HCT116 (cell line): ENCODE measurements around the gene MYBPC1. TPM values are rescaled to one million over a fixed set of nuclear protein-coding genes. Genes with fewer than 3 reads are reported as not detected.

Source experiments
- ATAC-seq: fragments of 200-7000 bp; cut with Tn5 transposase; 2 replicates; pipeline ENCODE4 v1.9.1; 2020; ENCODE audit warnings: mild to moderate bottlenecking, moderate library complexity
- BruUV-seq: library from RNA; stranded (reverse); fragments of 400-500 nt; replicated peaks from 2 replicates; lab custom pipeline; 2021; lab: Mats Ljungman, UMichigan
- CTCF ChIA-PET: fragments of 300-600 bp; sonication (Branson Sonifier 250); formaldehyde crosslinking; loops from one replicate; lab custom pipeline; 2021; ENCODE audit warnings: antibody characterized with exemption; lab: Charles Lee
- POLR2A ChIA-PET: fragments of 300-600, 350-600 bp; sonication (Branson Sonifier 250); formaldehyde crosslinking; loops from one replicate; lab custom pipeline; 2021; ENCODE audit warnings: antibody characterized with exemption; lab: Charles Lee
- RAD21 ChIA-PET, 2 experiments: fragments of 300-600 bp; sonication (Branson Sonifier 250); formaldehyde crosslinking; loops; one replicate each; lab custom pipeline; 2023; ENCODE audit warnings: low total read pairs in 2 of 2; ENCODE audit not compliant: uncharacterized antibody in 2 of 2, unreplicated experiment in 2 of 2, low non-redundant PET in 1 of 2; lab: Charles Lee
- DNase-seq: peaks from one replicate; pipeline ENCODE4 v3.0.0-alpha.2; 2010; ENCODE audit warnings: low read depth, low spot score
- H2AFZ ChIP-seq: fragments of 200-600 bp; shearing (Covaris generic), sonication (generic); 2 replicates; pipeline ENCODE4 v1.6.1; 2017; ENCODE audit warnings: low read depth, mixed run types, mixed read lengths, antibody characterized with exemption, low read length; ENCODE audit not compliant: poor library complexity, severe bottlenecking
- H3K27ac ChIP-seq: 2 replicates; pipeline ENCODE4 v1.5.1; 2012; ENCODE audit warnings: low read depth, low read length
- H3K27me3 ChIP-seq: fragments of 200-600 bp; sonication (generic); 2 replicates; pipeline ENCODE4 v1.6.1; 2016; ENCODE audit warnings: mixed run types, low read length, mixed read lengths; ENCODE audit not compliant: insufficient read depth
- H3K36me3 ChIP-seq, 2 experiments: fragments of 200-500 bp in 1 of 2; fragments of 200-600 bp in 1 of 2; sonication (Bioruptor generic) in 1 of 2; sonication (generic) in 1 of 2; 2 replicates each; pipeline versions ENCODE4 v1.5.1 to v1.6.1; 2014 to 2016; ENCODE audit warnings: low read length in 2 of 2, inconsistent platforms in 1 of 2, mixed read lengths in 1 of 2, mixed run types in 1 of 2; ENCODE audit not compliant: insufficient read depth in 2 of 2, control insufficient read depth in 1 of 2
- H3K4me1 ChIP-seq, 2 experiments: fragments of 200-600 bp in 1 of 2; sonication (generic) in 1 of 2; 2 replicates each; pipeline versions ENCODE4 v1.5.1 to v1.6.1; 2012 to 2017; ENCODE audit warnings: low read length in 2 of 2, inconsistent platforms in 1 of 2, mild to moderate bottlenecking in 1 of 2, mixed read lengths in 1 of 2, mixed run types in 1 of 2, moderate library complexity in 1 of 2; ENCODE audit not compliant: insufficient read depth in 2 of 2, control insufficient read depth in 1 of 2
- H3K4me2 ChIP-seq: fragments of 200-600 bp; sonication (generic); 2 replicates; pipeline ENCODE4 v1.6.1; 2017; ENCODE audit warnings: mixed run types, low read length, mixed read lengths
- H3K4me3 ChIP-seq, 2 experiments: fragments of 200-600 bp in 1 of 2; sonication (generic) in 1 of 2; replicated peaks in 1 of 2; 2 replicates each; pipeline ENCODE4 v1.5.1; 2011 to 2016; ENCODE audit warnings: low read length in 2 of 2, control low read depth in 1 of 2, low read depth in 1 of 2, mild to moderate bottlenecking in 1 of 2, mixed read lengths in 1 of 2, mixed run types in 1 of 2
- H3K79me2 ChIP-seq: fragments of 200-600 bp; sonication (generic); 2 replicates; pipeline ENCODE4 v1.6.1; 2017; ENCODE audit warnings: mild to moderate bottlenecking, mixed run types, low read length, moderate library complexity, mixed read lengths; ENCODE audit not compliant: insufficient read depth
- H3K9ac ChIP-seq: fragments of 200-600 bp; sonication (generic); 2 replicates; pipeline ENCODE4 v1.6.1; 2016; ENCODE audit warnings: low read length, mixed read lengths
- H3K9me2 ChIP-seq: fragments of 200-600 bp; sonication (generic), shearing (Covaris generic); 2 replicates; pipeline ENCODE4 v1.6.1; 2017; ENCODE audit warnings: mixed run types, mild to moderate bottlenecking, moderate library complexity; ENCODE audit not compliant: insufficient read depth
- H3K9me3 ChIP-seq, 2 experiments: fragments of 200-500 bp in 1 of 2; fragments of 200-600 bp in 1 of 2; sonication (Bioruptor generic) in 1 of 2; sonication (generic) in 1 of 2; 2 replicates each; pipeline ENCODE4 v1.6.1; 2014 to 2017; ENCODE audit warnings: low read length in 2 of 2, mixed read lengths in 2 of 2, inconsistent platforms in 1 of 2, low read depth in 1 of 2, mild to moderate bottlenecking in 1 of 2, mixed run types in 1 of 2, moderate library complexity in 1 of 2; ENCODE audit not compliant: control insufficient read depth in 1 of 2, insufficient read depth in 1 of 2
- H4K20me1 ChIP-seq: fragments of 200-600 bp; sonication (generic), shearing (Covaris generic); 2 replicates; pipeline ENCODE4 v1.6.1; 2017; ENCODE audit warnings: mixed run types, mild to moderate bottlenecking, moderate library complexity; ENCODE audit not compliant: insufficient read depth
- CEBPB ChIP-seq: IDR thresholded peaks from 2 replicates; pipeline ENCODE4 v1.6.1; 2012; ENCODE audit warnings: low read depth
- EZH2phosphoT487 ChIP-seq: fragments of 200-600 bp; IDR thresholded peaks from 2 replicates; pipeline ENCODE4 v1.6.1; 2018; ENCODE audit warnings: antibody characterized with exemption, borderline replicate concordance
- FOSL1 ChIP-seq: IDR thresholded peaks from 2 replicates; pipeline ENCODE4 v1.6.1; 2012; ENCODE audit warnings: low read depth
- MAX ChIP-seq: IDR thresholded peaks from 2 replicates; pipeline ENCODE4 v1.6.1; 2012
- POLR2A ChIP-seq: IDR thresholded peaks from 2 replicates; pipeline ENCODE4 v1.7.0; 2011; ENCODE audit warnings: borderline replicate concordance; ENCODE audit not compliant: insufficient read depth, insufficient read length; ENCODE audit errors: extremely low read depth
- RAD21 ChIP-seq: IDR thresholded peaks from 2 replicates; pipeline ENCODE4 v1.6.1; 2012; ENCODE audit warnings: low read depth, mild to moderate bottlenecking
- SRF ChIP-seq: IDR thresholded peaks from 2 replicates; pipeline ENCODE4 v1.6.1; 2012; ENCODE audit warnings: low read depth
- YY1 ChIP-seq: IDR thresholded peaks from 2 replicates; pipeline ENCODE4 v1.6.1; 2011; ENCODE audit warnings: low read length, low read depth, moderate library complexity, mild to moderate bottlenecking; ENCODE audit not compliant: insufficient replicate concordance; ENCODE audit errors: extremely low read depth
- ZNF274 ChIP-seq: fragments of 200-500 bp; sonication (Bioruptor generic); IDR thresholded peaks from 2 replicates; pipeline ENCODE4 v1.6.1; 2014; ENCODE audit warnings: mild to moderate bottlenecking, low read depth, low read length, inconsistent platforms
- intact Hi-C: fragments of 100-400 bp; cut with micrococcal nuclease; formaldehyde crosslinking; loops from 2 replicates; pipeline ENCODE4 v1.10.0; 2022
- total RNA-seq: library from RNA; stranded (reverse); gene quantifications from one replicate; pipeline ENCODE4 v1.2.1, GENCODE V29; 2021; ENCODE audit not compliant: unreplicated experiment
- TF ChIP-seq, protein P1 (sequence below): IDR thresholded peaks from 2 replicates; pipeline ENCODE4 v1.6.1; 2012
- TF ChIP-seq, protein P2 (sequence below): IDR thresholded peaks from 2 replicates; pipeline ENCODE4 v1.6.1; 2012; ENCODE audit warnings: low read depth

The MYBPC1 gene
- total RNA-seq, 1 experiment from 2014 or later = not detected

- TF ChIP-seq, protein P1, sequence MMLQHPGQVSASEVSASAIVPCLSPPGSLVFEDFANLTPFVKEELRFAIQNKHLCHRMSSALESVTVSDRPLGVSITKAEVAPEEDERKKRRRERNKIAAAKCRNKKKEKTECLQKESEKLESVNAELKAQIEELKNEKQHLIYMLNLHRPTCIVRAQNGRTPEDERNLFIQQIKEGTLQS = no peak
- TF ChIP-seq, protein P2, sequence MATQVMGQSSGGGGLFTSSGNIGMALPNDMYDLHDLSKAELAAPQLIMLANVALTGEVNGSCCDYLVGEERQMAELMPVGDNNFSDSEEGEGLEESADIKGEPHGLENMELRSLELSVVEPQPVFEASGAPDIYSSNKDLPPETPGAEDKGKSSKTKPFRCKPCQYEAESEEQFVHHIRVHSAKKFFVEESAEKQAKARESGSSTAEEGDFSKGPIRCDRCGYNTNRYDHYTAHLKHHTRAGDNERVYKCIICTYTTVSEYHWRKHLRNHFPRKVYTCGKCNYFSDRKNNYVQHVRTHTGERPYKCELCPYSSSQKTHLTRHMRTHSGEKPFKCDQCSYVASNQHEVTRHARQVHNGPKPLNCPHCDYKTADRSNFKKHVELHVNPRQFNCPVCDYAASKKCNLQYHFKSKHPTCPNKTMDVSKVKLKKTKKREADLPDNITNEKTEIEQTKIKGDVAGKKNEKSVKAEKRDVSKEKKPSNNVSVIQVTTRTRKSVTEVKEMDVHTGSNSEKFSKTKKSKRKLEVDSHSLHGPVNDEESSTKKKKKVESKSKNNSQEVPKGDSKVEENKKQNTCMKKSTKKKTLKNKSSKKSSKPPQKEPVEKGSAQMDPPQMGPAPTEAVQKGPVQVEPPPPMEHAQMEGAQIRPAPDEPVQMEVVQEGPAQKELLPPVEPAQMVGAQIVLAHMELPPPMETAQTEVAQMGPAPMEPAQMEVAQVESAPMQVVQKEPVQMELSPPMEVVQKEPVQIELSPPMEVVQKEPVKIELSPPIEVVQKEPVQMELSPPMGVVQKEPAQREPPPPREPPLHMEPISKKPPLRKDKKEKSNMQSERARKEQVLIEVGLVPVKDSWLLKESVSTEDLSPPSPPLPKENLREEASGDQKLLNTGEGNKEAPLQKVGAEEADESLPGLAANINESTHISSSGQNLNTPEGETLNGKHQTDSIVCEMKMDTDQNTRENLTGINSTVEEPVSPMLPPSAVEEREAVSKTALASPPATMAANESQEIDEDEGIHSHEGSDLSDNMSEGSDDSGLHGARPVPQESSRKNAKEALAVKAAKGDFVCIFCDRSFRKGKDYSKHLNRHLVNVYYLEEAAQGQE = no peak
- no peak for TF ChIP-seq MAX
These were observed 13.7 kb downstream of the MYBPC1 start (continued) for GRCh38 chr12:101608301-101609133.

- no peak overlapping the region for H3K4me3 ChIP-seq
- BruUV-seq = no TSS peak
- intact Hi-C loops = no loop called here
- CTCF ChIA-PET = no interaction called here
- H3K79me2 ChIP-seq = no peaks in the 10 kb centered on the region
- H4K20me1 ChIP-seq = no peaks in the 10 kb centered on the region
- no peaks in the 10 kb centered on the region for H3K4me1 ChIP-seq
- POLR2A ChIA-PET = no interaction called here
- H3K9me3 ChIP-seq = no peaks in the 10 kb centered on the region
- ATAC-seq = no peak
- no peaks in the 10 kb centered on the region for H3K36me3 ChIP-seq
- H2AFZ ChIP-seq = no peak overlapping the region
- H3K27ac ChIP-seq = no peak overlapping the region
- RAD21 ChIA-PET = no interaction called here
- no peaks in the 10 kb centered on the region for H3K9me2 ChIP-seq
- no peak overlapping the region for H3K9ac ChIP-seq
- no peak for DNase-seq
- H3K4me2 ChIP-seq = no peak overlapping the region
- no peaks in the 10 kb centered on the region for H3K27me3 ChIP-seq
- TF ChIP-seq CEBPB = no peak
- no peak for TF ChIP-seq SRF
- TF ChIP-seq MAX = no peak
- TF ChIP-seq EZH2phosphoT487 = no peak
- TF ChIP-seq, protein P1 = no peak
- no peak for TF ChIP-seq RAD21
- TF ChIP-seq YY1 = no peak
- no peak for TF ChIP-seq POLR2A
- no peak for TF ChIP-seq ZNF274
- no peak for TF ChIP-seq FOSL1
- TF ChIP-seq, protein P2 = no peak
These were observed 14.4 kb downstream of the MYBPC1 start for GRCh38 chr12:101609198-101609597.
